GM08714 (cell line): ENCODE results near the gene ELMO1.

Experiments
- H3K4me3 ChIP-seq: fragments of 200-500 bp; sonication (Bioruptor generic); 2 replicates; pipeline ENCODE4 v1.5.1; 2014; ENCODE audit warnings: mild to moderate bottlenecking, low read length, inconsistent platforms
- ZNF274 ChIP-seq: IDR thresholded peaks from 2 replicates; pipeline ENCODE4 v1.6.1; 2012; ENCODE audit warnings: mild to moderate bottlenecking, low read depth, low read length

The ELMO1 gene

DNA sequence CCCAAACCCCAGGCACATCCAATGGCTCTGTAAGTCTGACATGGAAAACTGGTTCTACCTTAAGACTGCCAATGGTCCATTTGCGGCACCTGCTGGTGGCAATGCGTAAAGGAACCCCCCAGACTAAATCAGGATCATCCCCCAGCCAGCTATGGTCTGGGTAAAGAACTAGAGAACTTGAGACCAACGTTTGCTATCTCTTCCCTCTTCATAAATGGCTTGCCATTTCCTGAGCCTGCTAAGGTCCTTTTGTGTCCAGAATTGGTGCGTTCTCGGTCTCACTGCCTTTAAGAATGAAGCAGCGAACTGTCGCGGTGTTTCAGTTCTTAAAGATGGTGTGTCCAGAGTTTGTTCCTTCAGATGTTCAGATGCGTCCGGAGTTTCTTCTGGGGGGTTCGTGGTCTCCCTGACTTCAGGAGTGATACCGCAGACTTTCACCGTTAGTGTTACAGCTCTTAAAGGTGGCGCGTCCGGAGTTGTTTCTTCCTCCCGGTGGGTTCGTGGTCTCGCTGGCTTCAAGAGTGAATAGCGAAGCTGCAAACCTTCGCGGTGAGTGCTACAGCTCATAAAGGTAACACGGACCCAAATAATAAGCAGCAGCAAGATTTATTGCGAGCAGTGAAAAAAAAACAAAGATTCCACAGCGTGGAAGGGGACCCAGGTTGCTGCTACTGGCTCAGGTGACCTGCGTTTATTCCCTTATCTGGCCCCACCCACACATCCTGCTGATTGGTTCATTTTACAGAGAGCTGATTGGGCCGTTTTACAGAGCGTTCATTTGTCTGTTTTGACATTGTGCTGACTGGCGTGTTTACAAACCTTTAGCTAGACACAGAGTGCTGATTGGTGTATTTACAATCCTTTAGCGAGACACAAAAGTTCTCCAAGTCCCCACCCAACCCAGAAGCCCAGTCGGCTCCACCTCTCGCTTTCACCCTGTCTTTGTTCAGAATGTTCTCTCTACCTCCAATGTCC, 95.4 kb downstream of the ELMO1 start:
- no peak for TF ChIP-seq ZNF274
- H3K4me3 ChIP-seq, result peak overlapping the region; percentile 90

DNA sequence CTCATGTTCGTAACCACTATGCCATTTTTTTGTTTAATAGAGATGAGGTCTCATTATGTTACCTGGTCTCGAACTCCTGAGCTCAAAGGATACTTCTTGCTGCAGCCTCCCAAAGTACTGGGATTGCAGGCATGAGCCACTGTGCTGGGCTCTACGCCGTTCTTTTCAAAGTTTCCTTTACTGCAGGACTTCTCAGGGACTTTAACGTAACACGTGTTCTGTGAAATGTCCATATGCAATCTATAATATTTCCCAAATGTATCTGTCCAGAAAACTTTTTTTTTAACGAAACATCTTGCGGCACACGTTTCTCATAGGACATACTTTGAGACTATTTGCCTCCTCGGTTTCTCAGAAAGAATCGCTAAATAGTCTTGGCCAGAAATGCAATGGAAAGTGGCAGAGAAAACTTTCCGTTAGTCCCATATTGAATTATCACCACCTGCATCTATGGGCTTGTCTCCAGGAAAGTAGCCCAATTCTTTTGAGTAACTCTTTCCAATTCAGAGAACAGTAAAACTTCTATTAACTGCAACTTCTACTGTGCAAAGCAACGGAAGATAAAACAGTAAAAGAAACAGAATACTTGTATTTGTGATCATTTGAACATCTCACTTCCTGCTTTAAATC, 96.3 kb downstream of the ELMO1 start:
- TF ChIP-seq ZNF274, result no peak
- H3K4me3 ChIP-seq, result peak overlapping the region; percentile 90; the same call in 1 of the 2 replicates

- H3K4me3 ChIP-seq, result no peak overlapping the region
- TF ChIP-seq ZNF274, result no peak
These were observed 96.9 kb downstream of the ELMO1 start for GRCh38 chr7:37351716-37352115.

GRCh38 chr7:37349979-37350590, 98.6 kb downstream of the ELMO1 start:
- TF ChIP-seq ZNF274, result no peak
- H3K4me3 ChIP-seq, result no peak overlapping the region

DNA sequence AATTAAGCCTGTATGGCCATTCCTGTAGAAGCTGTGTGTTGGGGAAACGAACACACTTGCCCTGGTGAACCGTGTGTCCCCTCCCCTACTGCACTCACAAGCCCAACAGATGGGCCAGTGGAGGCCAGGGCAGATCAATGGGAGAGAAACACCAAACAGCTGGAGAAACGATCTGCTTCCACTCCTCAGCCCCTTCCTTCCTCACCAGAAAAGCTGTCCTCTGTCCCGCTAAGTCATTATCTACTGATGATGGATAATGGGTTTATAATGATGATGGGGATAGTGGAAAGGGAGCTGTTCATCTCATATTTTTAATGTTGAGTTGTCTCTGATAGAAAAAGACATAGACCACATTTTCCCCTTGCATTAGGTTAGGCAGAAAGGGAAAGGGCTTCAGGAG, 99.7 kb downstream of the ELMO1 start:
- H3K4me3 ChIP-seq, result no peak overlapping the region
- TF ChIP-seq ZNF274, result no peak

- TF ChIP-seq ZNF274, result no peak
- no peak overlapping the region for H3K4me3 ChIP-seq
These were observed 101.9 kb downstream of the ELMO1 start for GRCh38 chr7:37346761-37347160.

GRCh38 chr7:37344886-37345579, 103.6 kb downstream of the ELMO1 start:
- no peak overlapping the region; the same call in 1 of the 2 replicates for H3K4me3 ChIP-seq
- no peak for TF ChIP-seq ZNF274

- no peak for TF ChIP-seq ZNF274
- H3K4me3 ChIP-seq, result peak overlapping the region; percentile 98
These were observed 105.8 kb downstream of the ELMO1 start for GRCh38 chr7:37342688-37343471.

- peak overlapping the region; percentile 98 for H3K4me3 ChIP-seq
- TF ChIP-seq ZNF274, result no peak
These were observed 106.4 kb downstream of the ELMO1 start for GRCh38 chr7:37342176-37342687.

DNA sequence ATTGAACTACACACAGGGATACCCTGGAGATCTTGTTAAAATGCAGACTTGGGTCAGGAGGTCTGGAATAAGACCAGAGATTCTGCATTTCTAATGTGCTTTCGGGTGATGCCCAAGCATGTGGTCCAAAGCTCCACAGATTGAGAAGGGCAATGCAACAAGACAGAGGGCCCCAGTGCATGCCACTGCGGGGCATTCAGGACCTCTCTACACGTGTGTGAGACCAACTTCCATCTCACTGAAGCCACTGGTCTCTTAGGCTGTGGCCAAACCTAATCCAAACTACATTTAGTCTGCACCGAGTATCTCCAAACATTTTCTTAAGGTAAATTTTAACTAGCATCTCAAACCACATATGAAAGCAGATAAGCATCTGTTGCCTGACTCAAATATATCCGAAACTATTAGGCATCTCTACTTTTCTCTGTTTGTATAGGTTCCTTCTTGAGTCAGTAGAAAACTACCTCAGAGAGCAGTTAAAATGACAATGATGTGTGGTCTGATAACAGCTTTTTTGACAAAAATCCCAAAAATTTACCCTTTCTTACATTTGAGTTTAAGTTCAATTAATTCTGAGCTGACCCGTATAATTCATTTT, 107.5 kb downstream of the ELMO1 start:
- no peak for TF ChIP-seq ZNF274
- H3K4me3 ChIP-seq, result peak overlapping the region; percentile 99

DNA sequence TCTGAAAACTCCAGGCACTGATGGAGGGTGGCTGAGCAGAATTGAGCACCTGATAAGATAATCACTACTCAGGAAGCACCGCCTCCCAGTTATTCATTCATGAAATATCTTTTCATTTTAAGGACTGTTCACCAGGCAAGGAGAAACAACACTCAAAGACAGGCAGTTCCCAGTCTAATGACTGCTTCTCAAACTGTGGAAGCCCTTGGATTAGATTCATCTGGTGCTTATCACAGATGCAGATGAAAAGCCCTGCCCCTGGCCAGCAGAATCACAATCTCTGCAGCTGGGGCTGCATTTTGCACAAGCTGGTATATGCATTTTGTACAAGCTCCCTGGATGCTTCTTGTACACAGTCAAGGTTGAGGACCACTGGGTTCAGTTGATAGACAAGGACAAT, 109.7 kb downstream of the ELMO1 start:
- TF ChIP-seq ZNF274, result no peak

GRCh38 chr7:37337522-37337921, 111.1 kb downstream of the ELMO1 start:
- peak overlapping the region; percentile 19; the same call in 1 of the 2 replicates for H3K4me3 ChIP-seq
- TF ChIP-seq ZNF274, result no peak

More for the DNA sequence above, 109.7 kb downstream of the ELMO1 start:
- peak overlapping the region; percentile 52; the same call in 1 of the 2 replicates for H3K4me3 ChIP-seq

DNA sequence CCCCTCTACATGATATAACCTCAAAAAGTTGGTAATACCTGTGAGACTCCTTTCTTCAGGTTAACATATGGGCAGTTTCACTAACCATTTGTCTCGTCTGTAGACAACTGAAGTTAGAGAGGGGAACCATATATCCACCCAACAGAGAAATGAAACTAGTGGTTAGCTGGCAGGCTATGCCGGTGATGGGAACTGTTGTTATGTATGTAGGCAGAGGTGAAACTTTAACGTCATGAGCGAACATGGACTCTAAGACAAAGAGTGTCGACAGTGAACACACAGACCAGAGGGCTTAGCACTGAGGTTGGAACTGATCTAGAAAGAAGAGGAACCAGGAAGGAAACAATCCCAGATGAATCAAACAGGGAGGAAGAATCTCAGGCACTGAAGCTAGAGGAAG, 112.4 kb downstream of the ELMO1 start:
- no peak for TF ChIP-seq ZNF274
- H3K4me3 ChIP-seq, result peak overlapping the region; percentile 40; the same call in 1 of the 2 replicates

DNA sequence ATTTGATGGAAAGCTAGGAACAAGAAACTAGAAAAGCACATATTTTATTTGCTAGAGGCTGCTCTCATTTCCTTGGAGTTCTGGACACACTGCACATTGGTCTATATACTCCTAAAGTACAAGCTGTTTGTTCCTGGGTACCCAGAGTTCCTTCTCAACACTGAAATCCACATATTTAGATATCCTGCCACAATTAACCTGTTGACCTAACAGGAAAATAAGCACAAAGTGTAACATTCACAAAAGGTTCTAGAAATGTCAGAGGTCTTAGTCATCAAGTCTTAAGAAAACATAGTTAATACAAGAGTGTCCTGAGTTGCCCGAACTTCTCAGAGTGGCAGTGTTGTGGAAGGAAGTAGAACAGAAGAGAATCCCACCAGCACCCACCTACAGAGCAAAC, 115.6 kb downstream of the ELMO1 start:
- no peak for TF ChIP-seq ZNF274

More for the DNA sequence above, 115.6 kb downstream of the ELMO1 start:
- H3K4me3 ChIP-seq, result no peak overlapping the region
